ENCODE data around the gene OTUD4.

OTUD4 gene

DNA sequence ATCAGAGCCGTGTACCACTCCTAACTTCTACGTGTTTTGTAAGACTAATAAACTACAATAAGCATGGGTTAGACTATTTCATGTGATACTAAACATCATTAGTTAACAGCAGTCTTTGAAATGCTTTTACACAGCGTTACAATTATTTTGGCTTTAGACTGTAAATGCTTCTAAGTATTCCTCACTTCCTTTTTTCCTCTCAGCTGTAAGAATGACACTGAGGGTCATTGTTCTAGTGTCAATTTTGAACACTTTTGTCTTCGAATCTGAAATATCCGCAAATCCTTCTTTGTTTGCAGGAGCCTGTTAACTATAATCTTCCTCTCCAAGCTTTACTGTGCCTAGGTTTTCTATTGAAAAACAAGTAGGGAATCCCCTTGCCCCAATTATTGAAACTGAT, 80.7 kb downstream of the OTUD4 start:
- H3K4me3 ChIP-seq (ENCODE audit: low read depth, low read length) = peak overlapping the region; percentile 65
- peak; percentile 4 for DNase-seq (ENCODE audit: low read depth)
- TF ChIP-seq, protein P1, sequence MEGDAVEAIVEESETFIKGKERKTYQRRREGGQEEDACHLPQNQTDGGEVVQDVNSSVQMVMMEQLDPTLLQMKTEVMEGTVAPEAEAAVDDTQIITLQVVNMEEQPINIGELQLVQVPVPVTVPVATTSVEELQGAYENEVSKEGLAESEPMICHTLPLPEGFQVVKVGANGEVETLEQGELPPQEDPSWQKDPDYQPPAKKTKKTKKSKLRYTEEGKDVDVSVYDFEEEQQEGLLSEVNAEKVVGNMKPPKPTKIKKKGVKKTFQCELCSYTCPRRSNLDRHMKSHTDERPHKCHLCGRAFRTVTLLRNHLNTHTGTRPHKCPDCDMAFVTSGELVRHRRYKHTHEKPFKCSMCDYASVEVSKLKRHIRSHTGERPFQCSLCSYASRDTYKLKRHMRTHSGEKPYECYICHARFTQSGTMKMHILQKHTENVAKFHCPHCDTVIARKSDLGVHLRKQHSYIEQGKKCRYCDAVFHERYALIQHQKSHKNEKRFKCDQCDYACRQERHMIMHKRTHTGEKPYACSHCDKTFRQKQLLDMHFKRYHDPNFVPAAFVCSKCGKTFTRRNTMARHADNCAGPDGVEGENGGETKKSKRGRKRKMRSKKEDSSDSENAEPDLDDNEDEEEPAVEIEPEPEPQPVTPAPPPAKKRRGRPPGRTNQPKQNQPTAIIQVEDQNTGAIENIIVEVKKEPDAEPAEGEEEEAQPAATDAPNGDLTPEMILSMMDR (IDR thresholded peaks at IDR 0.05; ENCODE audit: low read depth, low read length, missing control alignments) = no peak

DNA sequence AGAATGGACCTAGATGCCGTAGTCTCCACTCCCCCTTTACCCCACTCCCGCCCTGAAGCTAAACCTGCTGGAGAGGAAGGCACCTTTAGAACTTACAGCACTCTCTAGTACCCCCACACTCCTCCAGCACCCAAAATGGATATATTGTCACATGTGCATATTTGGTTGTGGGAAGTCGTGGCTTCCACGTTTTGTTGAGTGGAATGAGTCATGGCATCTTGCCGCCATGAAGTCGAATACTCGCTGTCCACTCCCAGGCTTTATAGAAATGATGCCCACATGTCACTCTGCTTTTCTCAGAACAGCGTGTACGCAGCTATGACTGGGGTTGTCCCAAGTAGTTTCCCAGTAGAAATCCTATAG, 81.7 kb downstream of the OTUD4 start:
- peak; percentile 18 for DNase-seq (ENCODE audit: low read depth)
- H3K4me3 ChIP-seq (ENCODE audit: low read depth, low read length) = peak overlapping the region; percentile 65
- TF ChIP-seq, protein P1 (IDR thresholded peaks at IDR 0.05; ENCODE audit: low read depth, low read length, missing control alignments) = no peak

DNA sequence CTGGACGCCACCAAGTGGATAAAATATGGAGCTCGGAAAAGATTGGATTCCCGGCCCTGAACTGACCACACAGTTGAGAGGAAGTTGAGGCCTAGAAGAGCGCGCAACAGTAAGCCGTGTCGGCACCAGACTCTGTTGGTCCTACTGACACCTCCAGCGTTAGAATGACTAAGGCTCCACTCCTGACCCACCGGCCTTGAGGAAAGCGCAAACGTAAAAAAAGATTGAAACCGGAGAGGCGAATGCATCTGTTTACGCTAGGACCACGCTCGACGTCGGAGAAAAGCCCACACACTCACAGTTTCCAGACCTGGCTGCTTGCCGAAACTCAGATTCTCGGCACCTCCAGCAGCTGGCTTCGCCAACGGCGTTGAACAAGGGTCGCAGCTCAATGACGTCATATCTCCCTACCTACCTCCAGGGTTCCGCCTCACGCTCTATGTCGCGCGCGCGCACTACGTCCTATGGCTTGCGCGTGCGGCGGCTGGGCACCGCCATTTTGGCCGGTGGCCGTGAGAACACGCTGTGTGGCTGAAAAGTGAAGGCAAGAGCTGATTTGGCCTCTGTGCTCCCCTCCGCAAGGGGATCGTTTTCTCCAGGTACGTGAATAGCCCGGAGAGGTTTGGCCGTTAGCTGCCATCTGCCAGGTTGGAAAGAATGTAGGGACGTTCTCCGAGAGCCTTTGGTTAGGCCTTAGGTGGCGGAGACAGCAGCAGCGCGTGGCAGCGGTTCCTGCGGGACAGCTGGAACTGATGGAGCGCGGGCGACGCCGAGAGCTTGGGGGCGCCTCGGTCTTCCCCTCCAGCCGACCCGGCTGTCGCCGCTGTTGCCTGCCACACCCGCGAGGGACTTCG, 82.3 kb downstream of the OTUD4 start, which contains the start of the genes ABCE1 and ANAPC10:
ABCE1 (plus strand) TSS at position 491 of the 854 bp plus-strand sequence. CDS start 6,102 bp downstream, outside the sequence.
ANAPC10 (minus strand) TSS at position 376 of the 854 bp plus-strand sequence. CDS start 2,097 bp downstream, outside the sequence.
- TF ChIP-seq, protein P1 (IDR thresholded peaks at IDR 0.05; ENCODE audit: low read depth, low read length, missing control alignments) = no peak
- DNase-seq (ENCODE audit: low read depth) = peak; percentile 96
- H3K4me3 ChIP-seq (ENCODE audit: low read depth, low read length) = peak within 1 kb of the TSS; percentile 65

DNA sequence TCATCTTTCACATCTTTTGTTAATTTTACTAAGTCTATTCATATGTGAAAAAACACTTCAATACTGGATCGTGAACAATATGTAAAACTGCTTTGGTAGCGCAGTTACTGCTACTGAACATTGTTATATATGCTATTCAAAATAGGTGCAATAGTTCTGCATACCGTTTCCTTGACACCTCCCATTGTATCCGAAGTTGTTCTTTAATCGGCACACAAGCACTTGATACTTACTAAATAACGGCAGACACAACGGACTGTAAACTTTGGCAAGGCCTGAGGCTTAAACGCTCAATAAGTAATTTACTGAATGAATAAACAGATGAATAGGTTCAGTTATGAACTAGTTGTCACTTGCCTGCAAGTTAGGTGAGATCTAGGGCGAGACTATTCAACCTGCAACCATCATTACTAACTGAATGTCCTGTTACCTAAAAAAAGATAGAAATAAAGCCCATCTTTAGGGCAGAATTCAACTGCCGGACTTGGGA, 83.0 kb downstream of the OTUD4 start:
- TF ChIP-seq, protein P1 (IDR thresholded peaks at IDR 0.05; ENCODE audit: low read depth, low read length, missing control alignments) = no peak
- no peak for DNase-seq (ENCODE audit: low read depth)
- H3K4me3 ChIP-seq (ENCODE audit: low read depth, low read length) = peak overlapping the region; percentile 65

DNA sequence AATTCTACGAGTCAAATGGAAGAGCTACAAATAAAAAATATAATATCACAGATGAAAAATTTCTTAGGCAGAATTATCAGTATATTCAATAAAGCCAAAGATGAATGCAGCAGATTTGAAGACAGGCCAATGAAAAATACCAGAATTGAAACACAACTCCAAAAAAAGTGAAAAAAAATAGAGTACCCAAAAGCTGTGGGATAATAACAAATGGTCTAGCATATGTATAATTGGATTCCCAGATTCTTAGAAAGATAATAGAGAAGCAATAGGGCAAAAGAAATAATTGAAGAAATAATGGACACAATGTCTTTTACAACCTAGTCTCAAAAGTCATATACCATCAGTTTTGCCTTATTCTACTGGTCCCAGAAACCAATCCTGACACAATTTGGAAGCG, 86.8 kb downstream of the OTUD4 start:
- H3K4me3 ChIP-seq (ENCODE audit: low read depth, low read length) = no peak overlapping the region
- no peak for DNase-seq (ENCODE audit: low read depth)
- TF ChIP-seq, protein P1 (IDR thresholded peaks at IDR 0.05; ENCODE audit: low read depth, low read length, missing control alignments) = no peak

DNA sequence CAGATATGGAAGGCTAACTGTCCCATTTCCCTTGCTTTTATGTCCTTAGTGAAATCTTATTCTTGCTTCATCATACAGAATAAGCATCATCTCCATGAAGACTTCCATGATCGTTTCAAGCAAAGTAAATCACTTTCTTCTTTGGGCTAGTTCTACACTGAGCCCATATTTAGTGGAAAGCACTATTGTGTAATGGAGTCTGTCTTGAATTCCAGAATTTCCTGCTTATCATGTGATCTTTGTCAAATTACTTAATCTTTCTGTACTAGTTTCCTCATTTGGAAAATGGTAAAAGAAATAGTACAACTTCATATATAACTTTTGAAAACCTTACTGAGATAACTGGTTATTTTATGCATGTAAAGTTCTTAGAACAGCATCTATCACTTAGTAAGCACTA, 90.0 kb downstream of the OTUD4 start:
- no peak for DNase-seq (ENCODE audit: low read depth)
- TF ChIP-seq, protein P1 (IDR thresholded peaks at IDR 0.05; ENCODE audit: low read depth, low read length, missing control alignments) = no peak
- H3K4me3 ChIP-seq (ENCODE audit: low read depth, low read length) = no peak overlapping the region

Measured in GM12864 (cell line).